Measurements from ENCODE around the gene IL12RB1.

DNA sequence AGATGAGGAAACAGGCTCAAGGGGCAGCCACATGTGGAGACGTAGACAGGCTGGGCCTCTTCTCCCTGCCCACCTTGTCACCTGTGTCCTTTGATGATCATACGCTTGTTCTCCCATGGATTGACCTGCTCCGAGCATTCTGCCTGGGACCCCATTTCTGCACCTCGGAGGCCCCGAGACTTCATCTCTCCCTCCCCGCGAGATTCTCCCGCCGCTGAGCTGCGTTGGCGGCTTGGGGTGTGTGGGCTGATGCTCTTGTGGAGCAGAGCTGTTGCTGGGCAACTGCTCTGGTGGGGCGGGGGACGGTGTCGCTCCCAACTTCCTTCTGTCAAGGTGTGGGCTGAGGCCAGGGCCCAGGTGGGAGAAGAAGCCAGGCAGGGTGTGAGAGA is 33.0 kb upstream of the IL12RB1 start:
- no peak for TF ChIP-seq POLR2A (IDR thresholded peaks at IDR 0.05)
- TF ChIP-seq, protein P1, sequence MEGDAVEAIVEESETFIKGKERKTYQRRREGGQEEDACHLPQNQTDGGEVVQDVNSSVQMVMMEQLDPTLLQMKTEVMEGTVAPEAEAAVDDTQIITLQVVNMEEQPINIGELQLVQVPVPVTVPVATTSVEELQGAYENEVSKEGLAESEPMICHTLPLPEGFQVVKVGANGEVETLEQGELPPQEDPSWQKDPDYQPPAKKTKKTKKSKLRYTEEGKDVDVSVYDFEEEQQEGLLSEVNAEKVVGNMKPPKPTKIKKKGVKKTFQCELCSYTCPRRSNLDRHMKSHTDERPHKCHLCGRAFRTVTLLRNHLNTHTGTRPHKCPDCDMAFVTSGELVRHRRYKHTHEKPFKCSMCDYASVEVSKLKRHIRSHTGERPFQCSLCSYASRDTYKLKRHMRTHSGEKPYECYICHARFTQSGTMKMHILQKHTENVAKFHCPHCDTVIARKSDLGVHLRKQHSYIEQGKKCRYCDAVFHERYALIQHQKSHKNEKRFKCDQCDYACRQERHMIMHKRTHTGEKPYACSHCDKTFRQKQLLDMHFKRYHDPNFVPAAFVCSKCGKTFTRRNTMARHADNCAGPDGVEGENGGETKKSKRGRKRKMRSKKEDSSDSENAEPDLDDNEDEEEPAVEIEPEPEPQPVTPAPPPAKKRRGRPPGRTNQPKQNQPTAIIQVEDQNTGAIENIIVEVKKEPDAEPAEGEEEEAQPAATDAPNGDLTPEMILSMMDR (IDR thresholded peaks at IDR 0.05), result no peak

All from adrenal gland (tissue), 5 donors.